Measurements from ENCODE around the gene NOL12.

GRCh38 chr22:37725551-37726240 is 39.6 kb downstream of the NOL12 start:
- TF ChIP-seq GATA2 (IDR thresholded peaks at IDR 0.05; ENCODE audit: low read depth, low read length), result no peak
- TF ChIP-seq GATA3 (IDR thresholded peaks at IDR 0.05; ENCODE audit: low read depth, low read length), result no peak

All from SH-SY5Y (cell line).